SK-N-SH treated with all-trans-retinoic acid at 6 μM for 48 hours (cell line): ENCODE measurements around the gene NKPD1.

Source experiments
- ATAC-seq: fragments of 200-7000 bp; cut with Tn5 transposase; 3 replicates; pipeline ENCODE4 v1.9.1; 2020; ENCODE audit warnings: mild to moderate bottlenecking, moderate library complexity
- ARNTL ChIP-seq: fragments of 450-650 bp; formaldehyde crosslinking; IDR thresholded peaks from 2 replicates; pipeline ENCODE4 v1.5.0; 2020; ENCODE audit warnings: low read depth, mild to moderate bottlenecking, moderate library complexity, borderline replicate concordance
- BACH2 ChIP-seq: fragments of 250-450 bp; sonication (Bioruptor Pico); IDR thresholded peaks from 2 replicates; pipeline ENCODE4 v1.9.0; 2021; ENCODE audit warnings: mild to moderate bottlenecking, borderline replicate concordance
- CSDC2 ChIP-seq: fragments of 250-450 bp; sonication (Bioruptor Pico); IDR thresholded peaks from 2 replicates; pipeline ENCODE4 v1.5.0; 2020; ENCODE audit warnings: mild to moderate bottlenecking, moderate library complexity
- ESRRG ChIP-seq: fragments of 250-450 bp; sonication (Bioruptor Pico); IDR thresholded peaks from 2 replicates; pipeline ENCODE4 v1.6.1; 2021; ENCODE audit warnings: mild to moderate bottlenecking
- GLIS3 ChIP-seq: fragments of 250-450 bp; sonication (Bioruptor Pico); IDR thresholded peaks from 2 replicates; pipeline ENCODE4 v1.5.0; 2020; ENCODE audit warnings: mild to moderate bottlenecking, moderate library complexity
- ISL1 ChIP-seq: fragments of 250-450 bp; sonication (Bioruptor Pico); IDR thresholded peaks from 2 replicates; pipeline ENCODE4 v2.1.2; 2022; ENCODE audit warnings: mild to moderate bottlenecking, moderate library complexity
- OSR1 ChIP-seq: fragments of 250-450 bp; sonication (Bioruptor Pico); IDR thresholded peaks from 2 replicates; pipeline ENCODE4 v1.8.0; 2022; ENCODE audit warnings: moderate library complexity, mild to moderate bottlenecking, inconsistent platforms
- POU6F1 ChIP-seq: fragments of 250-450 bp; sonication (Bioruptor Pico); IDR thresholded peaks from 2 replicates; pipeline ENCODE4 v1.8.0; 2021; ENCODE audit warnings: low read depth, mild to moderate bottlenecking, moderate library complexity, borderline replicate concordance
- PPARA ChIP-seq: fragments of 250-450 bp; sonication (Bioruptor Pico); IDR thresholded peaks from 2 replicates; pipeline ENCODE4 v1.5.0; 2020; ENCODE audit warnings: mild to moderate bottlenecking, borderline replicate concordance
- RARB ChIP-seq: fragments of 250-450 bp; sonication (Bioruptor Pico); IDR thresholded peaks from 2 replicates; pipeline ENCODE4 v1.8.0; 2021; ENCODE audit warnings: mild to moderate bottlenecking, moderate library complexity
- SNAI2 ChIP-seq: fragments of 250-450 bp; sonication (Bioruptor Pico); IDR thresholded peaks from 2 replicates; pipeline ENCODE4 v1.5.0; 2020; ENCODE audit warnings: mild to moderate bottlenecking, moderate library complexity
- TCF4 ChIP-seq: fragments of 250-450 bp; sonication (Bioruptor Pico); IDR thresholded peaks from 2 replicates; pipeline ENCODE4 v1.8.0; 2021; ENCODE audit warnings: mild to moderate bottlenecking, moderate library complexity, borderline replicate concordance
- ZC3H10 ChIP-seq: fragments of 250-450 bp; sonication (Bioruptor Pico); IDR thresholded peaks from 2 replicates; pipeline ENCODE4 v1.5.1; 2021; ENCODE audit warnings: mild to moderate bottlenecking, moderate library complexity
- ZFP3 ChIP-seq: fragments of 250-450 bp; sonication (Bioruptor Pico); IDR thresholded peaks from 2 replicates; pipeline ENCODE4 v1.5.0; 2020; ENCODE audit warnings: mild to moderate bottlenecking, moderate library complexity
- ZFP30 ChIP-seq: fragments of 450-650 bp; formaldehyde crosslinking; IDR thresholded peaks from 2 replicates; pipeline ENCODE4 v1.5.0; 2022; ENCODE audit warnings: mild to moderate bottlenecking, moderate library complexity
- ZNF565 ChIP-seq: fragments of 450-650 bp; formaldehyde crosslinking; conservative IDR thresholded peaks from 2 replicates; pipeline ENCODE4 v1.5.0; 2020; ENCODE audit warnings: low read depth, mild to moderate bottlenecking, moderate library complexity
- ZNF70 ChIP-seq: fragments of 450-650 bp; formaldehyde crosslinking; IDR thresholded peaks from 2 replicates; pipeline ENCODE4 v1.5.0; 2020; ENCODE audit warnings: mild to moderate bottlenecking, moderate library complexity
- ZNF8 ChIP-seq: fragments of 450-650 bp; formaldehyde crosslinking; IDR thresholded peaks from 2 replicates; pipeline ENCODE4 v1.5.0; 2020; ENCODE audit warnings: mild to moderate bottlenecking, moderate library complexity
- TF ChIP-seq, protein P1 (sequence below): fragments of 250-450 bp; sonication (Bioruptor Pico); IDR thresholded peaks from 2 replicates; pipeline ENCODE4 v1.5.1; 2021; ENCODE audit warnings: mild to moderate bottlenecking, moderate library complexity
- TF ChIP-seq, protein P2 (sequence below): fragments of 250-450 bp; sonication (Bioruptor Pico); IDR thresholded peaks from 2 replicates; pipeline ENCODE4 v1.8.0; 2020; ENCODE audit warnings: mild to moderate bottlenecking, moderate library complexity, borderline replicate concordance
- TF ChIP-seq, protein P3 (sequence below): fragments of 250-450 bp; sonication (Bioruptor Pico); IDR thresholded peaks from 2 replicates; pipeline ENCODE4 v1.5.0; 2020; ENCODE audit warnings: mild to moderate bottlenecking, moderate library complexity

NKPD1 gene

GRCh38 chr19:45158503-45159209 lies 2.1 kb downstream of the NKPD1 start:
- ATAC-seq: no peak
- no peak for TF ChIP-seq ZC3H10 (CRISPR knock-in tag)
- no peak for TF ChIP-seq CSDC2 (CRISPR knock-in tag)

DNA sequence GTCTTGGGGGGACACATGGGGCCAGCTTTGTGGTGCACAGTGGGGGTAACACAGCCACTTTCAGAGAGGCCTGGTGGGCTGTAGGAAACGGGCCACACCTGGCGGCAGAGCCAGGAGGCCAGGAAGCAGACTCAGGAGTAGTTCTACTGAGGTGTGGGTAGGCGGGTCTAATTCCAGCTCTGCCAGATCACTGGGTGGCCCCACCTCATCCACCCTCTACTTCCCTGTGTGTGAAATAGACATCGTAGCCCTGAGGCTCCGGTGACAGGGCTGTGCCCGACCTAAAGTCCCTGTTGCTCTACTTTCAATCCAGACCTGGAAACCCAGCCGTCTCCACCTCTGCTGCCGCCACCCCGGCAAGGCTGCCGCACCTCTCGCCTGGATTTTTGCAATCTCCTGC lies 4.0 kb downstream of the NKPD1 start:
- TF ChIP-seq POU6F1 (CRISPR knock-in tag): no peak
- TF ChIP-seq ZFP30 (CRISPR knock-in tag): no peak
- TF ChIP-seq, protein P1, sequence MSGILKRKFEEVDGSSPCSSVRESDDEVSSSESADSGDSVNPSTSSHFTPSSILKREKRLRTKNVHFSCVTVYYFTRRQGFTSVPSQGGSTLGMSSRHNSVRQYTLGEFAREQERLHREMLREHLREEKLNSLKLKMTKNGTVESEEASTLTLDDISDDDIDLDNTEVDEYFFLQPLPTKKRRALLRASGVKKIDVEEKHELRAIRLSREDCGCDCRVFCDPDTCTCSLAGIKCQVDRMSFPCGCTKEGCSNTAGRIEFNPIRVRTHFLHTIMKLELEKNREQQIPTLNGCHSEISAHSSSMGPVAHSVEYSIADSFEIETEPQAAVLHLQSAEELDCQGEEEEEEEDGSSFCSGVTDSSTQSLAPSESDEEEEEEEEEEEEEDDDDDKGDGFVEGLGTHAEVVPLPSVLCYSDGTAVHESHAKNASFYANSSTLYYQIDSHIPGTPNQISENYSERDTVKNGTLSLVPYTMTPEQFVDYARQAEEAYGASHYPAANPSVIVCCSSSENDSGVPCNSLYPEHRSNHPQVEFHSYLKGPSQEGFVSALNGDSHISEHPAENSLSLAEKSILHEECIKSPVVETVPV (CRISPR knock-in tag): no peak
- TF ChIP-seq, protein P2, sequence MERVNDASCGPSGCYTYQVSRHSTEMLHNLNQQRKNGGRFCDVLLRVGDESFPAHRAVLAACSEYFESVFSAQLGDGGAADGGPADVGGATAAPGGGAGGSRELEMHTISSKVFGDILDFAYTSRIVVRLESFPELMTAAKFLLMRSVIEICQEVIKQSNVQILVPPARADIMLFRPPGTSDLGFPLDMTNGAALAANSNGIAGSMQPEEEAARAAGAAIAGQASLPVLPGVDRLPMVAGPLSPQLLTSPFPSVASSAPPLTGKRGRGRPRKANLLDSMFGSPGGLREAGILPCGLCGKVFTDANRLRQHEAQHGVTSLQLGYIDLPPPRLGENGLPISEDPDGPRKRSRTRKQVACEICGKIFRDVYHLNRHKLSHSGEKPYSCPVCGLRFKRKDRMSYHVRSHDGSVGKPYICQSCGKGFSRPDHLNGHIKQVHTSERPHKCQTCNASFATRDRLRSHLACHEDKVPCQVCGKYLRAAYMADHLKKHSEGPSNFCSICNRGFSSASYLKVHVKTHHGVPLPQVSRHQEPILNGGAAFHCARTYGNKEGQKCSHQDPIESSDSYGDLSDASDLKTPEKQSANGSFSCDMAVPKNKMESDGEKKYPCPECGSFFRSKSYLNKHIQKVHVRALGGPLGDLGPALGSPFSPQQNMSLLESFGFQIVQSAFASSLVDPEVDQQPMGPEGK: no peak
- no peak for TF ChIP-seq ZFP3 (CRISPR knock-in tag)
- TF ChIP-seq BACH2 (CRISPR knock-in tag): no peak
- no peak for ATAC-seq

DNA sequence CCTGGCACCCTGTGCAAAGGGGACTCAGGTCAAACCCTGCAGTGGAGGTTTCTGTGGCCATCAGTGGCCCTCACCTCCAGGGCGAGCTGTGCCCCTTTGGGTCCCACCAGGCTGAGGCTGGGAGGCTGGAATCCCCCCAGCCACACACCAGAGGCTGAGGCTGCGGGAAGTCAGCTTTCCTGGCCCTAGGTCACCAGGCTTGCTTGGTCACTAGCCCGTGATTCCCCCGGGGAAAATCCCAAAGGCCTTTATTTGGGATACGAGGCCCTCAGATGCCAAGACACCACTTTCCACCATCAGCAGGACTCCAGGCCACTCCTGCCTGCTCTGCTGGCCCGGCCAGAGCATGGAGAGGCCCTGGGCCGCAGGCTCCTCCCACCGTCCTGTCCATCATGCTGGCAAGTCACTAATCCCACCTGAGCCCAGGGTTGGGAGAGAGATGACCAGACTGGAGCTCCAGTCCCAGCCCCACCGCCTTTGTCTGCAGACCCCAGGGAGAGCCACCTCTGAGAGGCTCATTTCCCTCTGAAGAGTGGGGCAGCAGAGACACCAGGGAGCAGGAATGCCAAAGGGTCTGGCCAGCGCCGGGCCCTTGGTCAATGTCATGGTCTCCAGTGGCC lies 4.7 kb downstream of the NKPD1 start:
- TF ChIP-seq, protein P3, sequence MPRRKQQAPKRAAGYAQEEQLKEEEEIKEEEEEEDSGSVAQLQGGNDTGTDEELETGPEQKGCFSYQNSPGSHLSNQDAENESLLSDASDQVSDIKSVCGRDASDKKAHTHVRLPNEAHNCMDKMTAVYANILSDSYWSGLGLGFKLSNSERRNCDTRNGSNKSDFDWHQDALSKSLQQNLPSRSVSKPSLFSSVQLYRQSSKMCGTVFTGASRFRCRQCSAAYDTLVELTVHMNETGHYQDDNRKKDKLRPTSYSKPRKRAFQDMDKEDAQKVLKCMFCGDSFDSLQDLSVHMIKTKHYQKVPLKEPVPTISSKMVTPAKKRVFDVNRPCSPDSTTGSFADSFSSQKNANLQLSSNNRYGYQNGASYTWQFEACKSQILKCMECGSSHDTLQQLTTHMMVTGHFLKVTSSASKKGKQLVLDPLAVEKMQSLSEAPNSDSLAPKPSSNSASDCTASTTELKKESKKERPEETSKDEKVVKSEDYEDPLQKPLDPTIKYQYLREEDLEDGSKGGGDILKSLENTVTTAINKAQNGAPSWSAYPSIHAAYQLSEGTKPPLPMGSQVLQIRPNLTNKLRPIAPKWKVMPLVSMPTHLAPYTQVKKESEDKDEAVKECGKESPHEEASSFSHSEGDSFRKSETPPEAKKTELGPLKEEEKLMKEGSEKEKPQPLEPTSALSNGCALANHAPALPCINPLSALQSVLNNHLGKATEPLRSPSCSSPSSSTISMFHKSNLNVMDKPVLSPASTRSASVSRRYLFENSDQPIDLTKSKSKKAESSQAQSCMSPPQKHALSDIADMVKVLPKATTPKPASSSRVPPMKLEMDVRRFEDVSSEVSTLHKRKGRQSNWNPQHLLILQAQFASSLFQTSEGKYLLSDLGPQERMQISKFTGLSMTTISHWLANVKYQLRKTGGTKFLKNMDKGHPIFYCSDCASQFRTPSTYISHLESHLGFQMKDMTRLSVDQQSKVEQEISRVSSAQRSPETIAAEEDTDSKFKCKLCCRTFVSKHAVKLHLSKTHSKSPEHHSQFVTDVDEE (CRISPR knock-in tag): no peak
- no peak for TF ChIP-seq ZFP3 (CRISPR knock-in tag)
- no peak for TF ChIP-seq ISL1
- TF ChIP-seq ZNF8 (CRISPR knock-in tag): no peak
- no peak for TF ChIP-seq ESRRG (CRISPR knock-in tag)
- TF ChIP-seq ZC3H10 (CRISPR knock-in tag): no peak
- no peak for TF ChIP-seq SNAI2 (CRISPR knock-in tag)
- no peak for TF ChIP-seq ZNF565 (CRISPR knock-in tag)
- TF ChIP-seq OSR1: no peak
- no peak for TF ChIP-seq CSDC2 (CRISPR knock-in tag)
- TF ChIP-seq ARNTL (CRISPR knock-in tag): no peak
- TF ChIP-seq RARB (CRISPR knock-in tag): no peak
- no peak for TF ChIP-seq GLIS3
- no peak for TF ChIP-seq TCF4
- TF ChIP-seq PPARA: no peak
- no peak for TF ChIP-seq ZNF70 (CRISPR knock-in tag)
- no peak for ATAC-seq
